ENCODE results near the gene ZNF91.

Gene ZNF91

GRCh38 chr19:23304238-23304637 is 91.0 kb downstream of the ZNF91 start:
- no peak for TF ChIP-seq POLR2AphosphoS5 (IDR thresholded peaks at IDR 0.05; ENCODE audit: low read depth, low read length)
- TF ChIP-seq REST (IDR thresholded peaks at IDR 0.05; ENCODE audit: insufficient read depth in 1 of 2, low read depth in 2 of 2, low read length in 2 of 2): no peak
- TF ChIP-seq SIN3A (IDR thresholded peaks at IDR 0.05; ENCODE audit: borderline replicate concordance, insufficient read depth, low read length): no peak
- no peak for TF ChIP-seq TAF1 (IDR thresholded peaks at IDR 0.05; ENCODE audit: borderline replicate concordance, insufficient read depth, low read length)
- TF ChIP-seq FOXP2 (optimal IDR thresholded peaks at IDR 0.05; ENCODE audit: borderline replicate concordance, extremely low read depth, extremely low read length, insufficient read depth): no peak

DNA sequence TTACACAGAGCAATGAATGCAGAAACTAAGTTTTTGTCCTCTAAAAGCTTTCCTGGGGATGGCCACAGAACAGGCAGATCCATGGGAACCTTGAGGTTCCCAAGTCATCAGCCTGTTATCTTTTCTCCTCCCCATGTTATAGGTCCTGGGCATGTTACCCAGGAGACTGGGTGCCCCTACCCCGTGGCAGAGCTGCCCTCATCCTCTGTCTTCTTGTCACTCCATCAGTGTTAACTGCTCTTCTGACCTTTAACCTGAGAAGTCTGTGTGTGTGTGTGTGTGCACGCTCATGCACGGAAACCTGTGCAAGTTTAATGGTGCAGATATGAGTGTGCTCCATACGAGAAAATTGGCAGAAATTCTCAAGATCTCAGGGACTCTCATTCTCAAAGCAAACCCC is 101.1 kb downstream of the ZNF91 start:
- no peak for TF ChIP-seq POLR2AphosphoS5 (IDR thresholded peaks at IDR 0.05; ENCODE audit: low read depth, low read length)
- no peak for TF ChIP-seq REST (IDR thresholded peaks at IDR 0.05; ENCODE audit: insufficient read depth in 1 of 2, low read depth in 2 of 2, low read length in 2 of 2)
- no peak for TF ChIP-seq TAF1 (IDR thresholded peaks at IDR 0.05; ENCODE audit: borderline replicate concordance, insufficient read depth, low read length)

All from PFSK-1 (cell line).